IPS DF 6.9 (cell line): ENCODE measurements around the gene PHF2.

ENCODE experiments used
- DNase-seq: peaks from one replicate; pipeline ENCODE4 v3.0.0-alpha.2; 2013; ENCODE audit warnings: low read depth, low spot score
- H3K27ac ChIP-seq: one replicate; pipeline ENCODE4 v1.5.1; 2013; ENCODE audit warnings: low read length, control low read depth
- H3K27me3 ChIP-seq: 2 replicates; pipeline ENCODE4 v1.6.1; 2013; ENCODE audit warnings: mild to moderate bottlenecking, low read length; ENCODE audit not compliant: control insufficient read depth, insufficient read depth
- H3K36me3 ChIP-seq: 2 replicates; pipeline ENCODE4 v1.6.1; 2013; ENCODE audit warnings: low read length; ENCODE audit not compliant: control insufficient read depth, insufficient read depth
- H3K4me1 ChIP-seq: 2 replicates; pipeline ENCODE4 v1.6.1; 2013; ENCODE audit warnings: low read length; ENCODE audit not compliant: control insufficient read depth, insufficient read depth
- H3K4me3 ChIP-seq: 2 replicates; pipeline ENCODE4 v1.5.1; 2013; ENCODE audit warnings: mild to moderate bottlenecking, low read length
- H3K9me3 ChIP-seq: 2 replicates; pipeline ENCODE4 v1.6.1; 2013; ENCODE audit warnings: low read length, inconsistent platforms; ENCODE audit not compliant: control insufficient read depth, insufficient read depth
- WGBS: extraction: QIAGEN DNeasy Blood & Tissue Kit; methylation state at CpG from one replicate; pipeline ENCODE4 v1.1.7; 2013; ENCODE audit warnings: mixed read lengths, missing lambda C conversion rate; ENCODE audit not compliant: insufficient read length, insufficient coverage; 5-methylcytosine and 5-hydroxymethylcytosine counted together

The PHF2 gene

GRCh38 chr9:93651521-93651950 is 75.2 kb downstream of the PHF2 start:
- no peak overlapping the region for H3K27ac ChIP-seq
- H3K27me3 ChIP-seq: no peaks in the 10 kb centered on the region
- WGBS: no CpG with 5 or more reads among the region's 5 CpGs
- no peak for DNase-seq
- no peaks in the 10 kb centered on the region for H3K4me1 ChIP-seq
- H3K9me3 ChIP-seq: no peaks in the 10 kb centered on the region
- peaks cover 12% of the 10 kb centered on the region; the same call in 1 of the 2 replicates for H3K36me3 ChIP-seq
- H3K4me3 ChIP-seq: no peak overlapping the region

GRCh38 chr9:93652604-93653592 is 76.5 kb downstream of the PHF2 start:
- no peak overlapping the region for H3K27ac ChIP-seq
- H3K9me3 ChIP-seq: no peaks in the 10 kb centered on the region
- peaks cover 12% of the 10 kb centered on the region for H3K36me3 ChIP-seq
- H3K4me1 ChIP-seq: no peaks in the 10 kb centered on the region
- no peaks in the 10 kb centered on the region for H3K27me3 ChIP-seq
- DNase-seq: no peak
- no CpG with 5 or more reads among the region's 24 CpGs for WGBS
- H3K4me3 ChIP-seq: no peak overlapping the region

- peaks cover 15% of the 10 kb centered on the region for H3K36me3 ChIP-seq
- H3K4me1 ChIP-seq: no peaks in the 10 kb centered on the region
- H3K27ac ChIP-seq: no peak overlapping the region
- no peak for DNase-seq
- H3K27me3 ChIP-seq: no peaks in the 10 kb centered on the region
- H3K9me3 ChIP-seq: no peaks in the 10 kb centered on the region
- no CpG with 5 or more reads among the region's 3 CpGs for WGBS
- no peak overlapping the region for H3K4me3 ChIP-seq
Observed at GRCh38 chr9:93653760-93654159, 77.4 kb downstream of the PHF2 start.

GRCh38 chr9:93654351-93654961 is 78.1 kb downstream of the PHF2 start:
- H3K4me1 ChIP-seq: no peaks in the 10 kb centered on the region
- no peaks in the 10 kb centered on the region for H3K27me3 ChIP-seq
- H3K27ac ChIP-seq: no peak overlapping the region
- H3K36me3 ChIP-seq: peaks cover 13% of the 10 kb centered on the region
- no CpG with 5 or more reads among the region's 21 CpGs for WGBS
- no peak overlapping the region for H3K4me3 ChIP-seq
- no peak for DNase-seq
- no peaks in the 10 kb centered on the region for H3K9me3 ChIP-seq

GRCh38 chr9:93655621-93656425 is 79.4 kb downstream of the PHF2 start:
- no CpG with 5 or more reads among the region's 22 CpGs for WGBS
- H3K9me3 ChIP-seq: no peaks in the 10 kb centered on the region
- H3K27ac ChIP-seq: no peak overlapping the region
- no peak overlapping the region for H3K4me3 ChIP-seq
- H3K36me3 ChIP-seq: peaks cover 6% of the 10 kb centered on the region
- DNase-seq: no peak
- no peaks in the 10 kb centered on the region for H3K4me1 ChIP-seq
- H3K27me3 ChIP-seq: no peaks in the 10 kb centered on the region

- no CpG with 5 or more reads among the region's 16 CpGs for WGBS
- Histone ChIP-seq H3K9me3 (no peaks in the 10 kb centered on the region), H3K27ac (no peak overlapping the region), H3K36me3 (peaks cover 6% of the 10 kb centered on the region), H3K27me3 (no peaks in the 10 kb centered on the region), H3K4me1 (no peaks in the 10 kb centered on the region), H3K4me3 (no peak overlapping the region)
- DNase-seq: no peak
Observed at GRCh38 chr9:93656426-93657239, 80.2 kb downstream of the PHF2 start.

- no peak overlapping the region for H3K4me3 ChIP-seq
- H3K27ac ChIP-seq: no peak overlapping the region
- H3K9me3 ChIP-seq: no peaks in the 10 kb centered on the region
- H3K27me3 ChIP-seq: no peaks in the 10 kb centered on the region
- WGBS: no CpG with 5 or more reads among the region's 8 CpGs
- no peak for DNase-seq
- H3K36me3 ChIP-seq: peaks cover 6% of the 10 kb centered on the region
- H3K4me1 ChIP-seq: no peaks in the 10 kb centered on the region
Observed at GRCh38 chr9:93657331-93658111, 81.1 kb downstream of the PHF2 start.

GRCh38 chr9:93658184-93658925 is 82.0 kb downstream of the PHF2 start:
- no peak overlapping the region for H3K4me3 ChIP-seq
- no peaks in the 10 kb centered on the region for H3K9me3 ChIP-seq
- DNase-seq: no peak
- no peak overlapping the region for H3K27ac ChIP-seq
- H3K36me3 ChIP-seq: peaks cover 6% of the 10 kb centered on the region
- no peaks in the 10 kb centered on the region for H3K4me1 ChIP-seq
- WGBS: no CpG with 5 or more reads among the region's 12 CpGs
- no peaks in the 10 kb centered on the region for H3K27me3 ChIP-seq
